Testis (tissue), 2 donors: Measurements from ENCODE around the gene PSMB11.

ENCODE experiments used
- POLR2A ChIP-seq: fragments of 450-650 bp; IDR thresholded peaks from one replicate; pipeline ENCODE4 v1.6.1; 2017; ENCODE audit warnings: antibody characterized with exemption, mild to moderate bottlenecking, moderate library complexity
- TF ChIP-seq, protein P1 (sequence below), 3 experiments: fragments of 450-650 bp in 2 of 3; fragments of 200-600 bp in 1 of 3; sonication (generic) in 1 of 3; IDR thresholded peaks; one replicate each; pipeline ENCODE4 v1.5.1; 2016 to 2019; ENCODE audit warnings: antibody characterized with exemption in 3 of 3, mild to moderate bottlenecking in 2 of 3, moderate library complexity in 1 of 3

DNA sequence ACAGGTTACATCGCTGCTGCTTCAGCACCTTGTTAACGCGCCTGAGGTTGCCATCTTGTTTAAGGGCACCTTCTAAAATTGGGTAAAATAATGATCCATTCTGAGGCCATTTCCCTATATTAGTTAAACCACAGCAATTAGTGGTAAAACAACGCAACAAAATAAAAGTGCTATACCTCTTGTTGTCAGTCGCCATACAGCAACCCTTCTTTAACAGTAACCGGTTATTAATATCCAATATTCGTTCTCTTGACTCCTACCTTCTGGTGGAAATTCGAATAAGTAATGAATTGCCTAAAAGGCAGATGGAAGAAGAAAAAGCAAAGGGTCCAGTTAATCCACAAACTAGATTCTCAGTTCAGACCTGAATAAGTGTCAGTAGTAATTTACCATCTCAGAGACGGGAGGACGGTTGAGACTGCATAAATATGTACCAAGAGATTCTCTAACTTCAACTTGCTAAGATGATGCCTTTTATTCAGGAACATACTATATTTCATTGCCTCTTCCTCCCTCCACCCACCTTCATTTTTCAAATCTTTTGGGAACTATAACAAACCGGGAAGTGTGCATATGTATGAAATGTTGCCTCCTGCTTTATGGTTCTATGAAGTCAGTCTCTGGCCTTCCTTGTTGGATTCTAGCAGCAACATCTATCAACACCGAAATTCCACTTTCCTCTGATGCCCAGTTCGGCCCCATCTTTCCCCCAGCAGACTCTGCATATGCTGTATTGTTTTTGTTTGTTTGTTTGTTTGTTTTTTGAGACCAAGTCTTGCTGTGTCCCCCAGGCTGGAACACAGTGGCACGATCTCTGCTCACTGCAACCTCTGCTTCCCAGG is 6.5 kb upstream of the PSMB11 start:
- TF ChIP-seq, protein P1, sequence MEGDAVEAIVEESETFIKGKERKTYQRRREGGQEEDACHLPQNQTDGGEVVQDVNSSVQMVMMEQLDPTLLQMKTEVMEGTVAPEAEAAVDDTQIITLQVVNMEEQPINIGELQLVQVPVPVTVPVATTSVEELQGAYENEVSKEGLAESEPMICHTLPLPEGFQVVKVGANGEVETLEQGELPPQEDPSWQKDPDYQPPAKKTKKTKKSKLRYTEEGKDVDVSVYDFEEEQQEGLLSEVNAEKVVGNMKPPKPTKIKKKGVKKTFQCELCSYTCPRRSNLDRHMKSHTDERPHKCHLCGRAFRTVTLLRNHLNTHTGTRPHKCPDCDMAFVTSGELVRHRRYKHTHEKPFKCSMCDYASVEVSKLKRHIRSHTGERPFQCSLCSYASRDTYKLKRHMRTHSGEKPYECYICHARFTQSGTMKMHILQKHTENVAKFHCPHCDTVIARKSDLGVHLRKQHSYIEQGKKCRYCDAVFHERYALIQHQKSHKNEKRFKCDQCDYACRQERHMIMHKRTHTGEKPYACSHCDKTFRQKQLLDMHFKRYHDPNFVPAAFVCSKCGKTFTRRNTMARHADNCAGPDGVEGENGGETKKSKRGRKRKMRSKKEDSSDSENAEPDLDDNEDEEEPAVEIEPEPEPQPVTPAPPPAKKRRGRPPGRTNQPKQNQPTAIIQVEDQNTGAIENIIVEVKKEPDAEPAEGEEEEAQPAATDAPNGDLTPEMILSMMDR (IDR thresholded peaks at IDR 0.05): no peak
- no peak for TF ChIP-seq POLR2A
